H1 (cell line): ENCODE results near the gene KTN1. TPM values are rescaled to one million over a fixed set of nuclear protein-coding genes. Genes with fewer than 3 reads are reported as not detected.
A peak's percentile ranks its signal among the peaks of the same experiment; 100 is the strongest.

Experiments
- CTCF ChIA-PET: fragments of 300-600 bp; sonication (Branson Sonifier 250); formaldehyde crosslinking; loops from one replicate; lab custom pipeline; 2021; ENCODE audit not compliant: partially characterized antibody; lab: Charles Lee
- POLR2A ChIA-PET: fragments of 300-600 bp; sonication (Branson Sonifier 250); formaldehyde crosslinking; loops from one replicate; lab custom pipeline; 2021; ENCODE audit warnings: inconsistent platforms; ENCODE audit not compliant: partially characterized antibody; lab: Charles Lee
- DNase-seq, 2 experiments: peaks; one replicate each; pipeline versions ENCODE4 v3.0.0 to v3.0.0-alpha.2; 2010 to 2022; ENCODE audit warnings: low spot score in 2 of 2, low read depth in 1 of 2, mixed read lengths in 1 of 2
- FAIRE-seq: peaks from 2 replicates; lab custom pipeline; 2011; peaks lifted over from hg19 to GRCh38; lab: Jason Lieb, UNC
- H2AFZ ChIP-seq: 2 replicates; pipeline ENCODE4 v1.8.1; 2012; ENCODE audit warnings: low read length, inconsistent platforms
- H2AK5ac ChIP-seq: 2 replicates; pipeline ENCODE4 v1.6.1; 2013; ENCODE audit warnings: low read depth, low read length
- H2BK120ac ChIP-seq: replicated peaks from 2 replicates; pipeline ENCODE3; 2013; ENCODE audit warnings: low read depth, low read length, inconsistent platforms
- H2BK12ac ChIP-seq: 2 replicates; pipeline ENCODE4 v1.6.1; 2013; ENCODE audit warnings: low read depth, low read length
- H2BK15ac ChIP-seq: 2 replicates; pipeline ENCODE4 v1.6.1; 2013; ENCODE audit warnings: low read length
- H2BK20ac ChIP-seq: 2 replicates; pipeline ENCODE4 v1.6.1; 2013; ENCODE audit warnings: low read length
- H2BK5ac ChIP-seq: 2 replicates; pipeline ENCODE4 v1.6.1; 2013; ENCODE audit warnings: low read depth, low read length
- H3K14ac ChIP-seq: 2 replicates; pipeline ENCODE4 v1.6.1; 2013; ENCODE audit warnings: inconsistent platforms; ENCODE audit not compliant: insufficient read length
- H3K18ac ChIP-seq: 2 replicates; pipeline ENCODE4 v1.6.1; 2013; ENCODE audit warnings: low read length; ENCODE audit errors: extremely low read depth
- H3K23ac ChIP-seq: 2 replicates; pipeline ENCODE4 v1.6.1; 2013; ENCODE audit warnings: inconsistent platforms; ENCODE audit not compliant: insufficient read length
- H3K23me2 ChIP-seq: 2 replicates; pipeline ENCODE4 v1.6.1; 2013; ENCODE audit warnings: low read depth, low read length
- H3K27ac ChIP-seq: 2 replicates; pipeline ENCODE4 v1.6.1; 2011; ENCODE audit warnings: low read depth, low read length, inconsistent platforms
- H3K27me3 ChIP-seq, 4 experiments: replicated peaks in 1 of 4; 1 replicate in 1 of 4; 2 replicates in 3 of 4; pipeline versions ENCODE4 v1.6.1 to v1.8.1; 2011 to 2013; ENCODE audit warnings: low read length in 3 of 4, mild to moderate bottlenecking in 3 of 4, inconsistent platforms in 2 of 4, mixed read lengths in 2 of 4, moderate library complexity in 1 of 4; ENCODE audit not compliant: control insufficient read depth in 3 of 4, insufficient read depth in 3 of 4; ENCODE audit errors: extremely low read depth in 1 of 4
- H3K36me3 ChIP-seq, 4 experiments: 2 replicates each; pipeline versions ENCODE4 v1.6.1 to v1.8.1; 2011 to 2013; ENCODE audit warnings: mild to moderate bottlenecking in 4 of 4, low read length in 3 of 4, moderate library complexity in 2 of 4, control low read depth in 1 of 4, inconsistent platforms in 1 of 4; ENCODE audit not compliant: insufficient read depth in 4 of 4, control insufficient read depth in 2 of 4
- H3K4ac ChIP-seq: replicated peaks from 2 replicates; pipeline ENCODE3; 2013; ENCODE audit warnings: low read length, low read depth, mixed read lengths, inconsistent platforms; ENCODE audit not compliant: insufficient read length
- H3K4me1 ChIP-seq, 4 experiments: replicated peaks in 1 of 4; 1 replicate in 1 of 4; 2 replicates in 3 of 4; pipeline versions ENCODE4 v1.6.1 to v1.8.1; 2011 to 2013; ENCODE audit warnings: low read length in 3 of 4, inconsistent platforms in 2 of 4, mixed read lengths in 1 of 4; ENCODE audit not compliant: insufficient read depth in 4 of 4, control insufficient read depth in 3 of 4
- H3K4me2 ChIP-seq, 2 experiments: 2 replicates each; pipeline versions ENCODE4 v1.6.1 to v1.8.1; 2011 to 2013; ENCODE audit warnings: low read depth in 2 of 2, low read length in 2 of 2, control low read depth in 1 of 2, inconsistent platforms in 1 of 2, mild to moderate bottlenecking in 1 of 2; ENCODE audit not compliant: insufficient read depth in 1 of 2
- H3K4me3 ChIP-seq, 4 experiments: fragments of 200-600, 300-600 bp in 1 of 4; sonication (generic), shearing (Covaris generic), sonication (Bioruptor Twin) in 1 of 4; 2 replicates each; pipeline versions ENCODE4 v1.5.1 to v1.8.1; 2011 to 2016; ENCODE audit warnings: low read length in 4 of 4, low read depth in 3 of 4, control low read depth in 2 of 4, inconsistent platforms in 2 of 4, mild to moderate bottlenecking in 2 of 4, mixed read lengths in 1 of 4, moderate library complexity in 1 of 4; ENCODE audit not compliant: insufficient read depth in 2 of 4; ENCODE audit errors: extremely low read depth in 1 of 4
- H3K56ac ChIP-seq: replicated peaks from 2 replicates; pipeline ENCODE3; 2013; ENCODE audit warnings: low read depth, mild to moderate bottlenecking, mixed read lengths, low read length, inconsistent platforms; ENCODE audit not compliant: insufficient read length
- H3K79me1 ChIP-seq: 2 replicates; pipeline ENCODE4 v1.6.1; 2013; ENCODE audit warnings: low read depth, low read length, control low read depth
- H3K79me2 ChIP-seq, 2 experiments: 2 replicates each; pipeline versions ENCODE4 v1.6.1 to v1.8.1; 2012 to 2013; ENCODE audit warnings: low read length in 2 of 2, mild to moderate bottlenecking in 2 of 2, inconsistent platforms in 1 of 2; ENCODE audit not compliant: insufficient read depth in 2 of 2, control insufficient read depth in 1 of 2
- H3K9ac ChIP-seq, 4 experiments: replicated peaks in 1 of 4; 1 replicate in 1 of 4; 2 replicates in 3 of 4; pipeline versions ENCODE4 v1.6.1 to v1.8.1; 2011 to 2013; ENCODE audit warnings: low read depth in 3 of 4, low read length in 3 of 4, control low read depth in 2 of 4, mild to moderate bottlenecking in 2 of 4, moderate library complexity in 2 of 4, inconsistent platforms in 1 of 4; ENCODE audit errors: extremely low read depth in 1 of 4
- H3K9me3 ChIP-seq, 2 experiments: 2 replicates each; pipeline versions ENCODE4 v1.6.1 to v1.8.1; 2012 to 2013; ENCODE audit warnings: mild to moderate bottlenecking in 2 of 2, moderate library complexity in 2 of 2, control low read depth in 1 of 2, inconsistent platforms in 1 of 2, low read depth in 1 of 2, low read length in 1 of 2, mixed read lengths in 1 of 2; ENCODE audit not compliant: insufficient read depth in 2 of 2
- H4K20me1 ChIP-seq, 2 experiments: replicated peaks in 1 of 2; 2 replicates each; pipeline versions ENCODE3 to v1.8.1; 2011 to 2013; ENCODE audit warnings: inconsistent platforms in 2 of 2, low read length in 2 of 2, mild to moderate bottlenecking in 1 of 2; ENCODE audit not compliant: insufficient read depth in 2 of 2, control insufficient read depth in 1 of 2
- H4K5ac ChIP-seq: 2 replicates; pipeline ENCODE4 v1.6.1; 2013; ENCODE audit warnings: low read length, low read depth, mixed read lengths, inconsistent platforms; ENCODE audit not compliant: insufficient read length
- H4K8ac ChIP-seq: 2 replicates; pipeline ENCODE4 v1.8.0; 2013; ENCODE audit warnings: mild to moderate bottlenecking, moderate library complexity, low read length, inconsistent platforms; ENCODE audit not compliant: insufficient read depth; ENCODE audit errors: extremely low read depth
- H4K91ac ChIP-seq: replicated peaks from 2 replicates; pipeline ENCODE3; 2013; ENCODE audit warnings: low read length, mixed read lengths, inconsistent platforms; ENCODE audit not compliant: insufficient read length
- CEBPB ChIP-seq: IDR thresholded peaks from 2 replicates; pipeline ENCODE4 v1.6.1; 2012; ENCODE audit warnings: low read depth, low read length
- CTCF ChIP-seq, 3 experiments: IDR thresholded peaks; 1 replicate in 2 of 3; 2 replicates in 1 of 3; pipeline versions ENCODE4 v1.5.1 to v1.6.1; 2011; ENCODE audit warnings: low read length in 3 of 3, mild to moderate bottlenecking in 3 of 3, inconsistent platforms in 2 of 3, low read depth in 1 of 3, moderate library complexity in 1 of 3; ENCODE audit not compliant: insufficient read depth in 1 of 3; ENCODE audit errors: control extremely low read depth in 1 of 3
- GABPA ChIP-seq: IDR thresholded peaks from 2 replicates; pipeline ENCODE4 v1.6.1; 2011; ENCODE audit warnings: mild to moderate bottlenecking, low read length, moderate library complexity, borderline replicate concordance; ENCODE audit not compliant: insufficient read depth
- GTF2F1 ChIP-seq: IDR thresholded peaks from 2 replicates; pipeline ENCODE4 v1.6.1; 2012; ENCODE audit warnings: low read depth, low read length, improper control_type of control experiment, borderline replicate concordance
- MAX ChIP-seq: IDR thresholded peaks from 2 replicates; pipeline ENCODE4 v1.6.1; 2012; ENCODE audit warnings: inconsistent platforms
- POLR2A ChIP-seq, 2 experiments: IDR thresholded peaks; 1 replicate in 1 of 2; 2 replicates in 1 of 2; pipeline ENCODE4 v1.6.1; 2011; ENCODE audit warnings: low read depth in 2 of 2, low read length in 2 of 2, mild to moderate bottlenecking in 2 of 2; ENCODE audit errors: control extremely low read depth in 1 of 2
- RAD21 ChIP-seq, 2 experiments: IDR thresholded peaks in 1 of 2; conservative IDR thresholded peaks in 1 of 2; 2 replicates each; pipeline ENCODE4 v1.6.1; 2011; ENCODE audit warnings: low read depth in 2 of 2, low read length in 2 of 2, improper control_type of control experiment in 1 of 2, inconsistent platforms in 1 of 2, mild to moderate bottlenecking in 1 of 2, moderate library complexity in 1 of 2
- RNF2 ChIP-seq: fragments of 200-900, 300-1000 bp; sonication (generic); IDR thresholded peaks from 2 replicates; pipeline ENCODE4 v1.7.1; 2016; ENCODE audit warnings: borderline replicate concordance, low read depth, mild to moderate bottlenecking, antibody characterized with exemption, low read length; ENCODE audit not compliant: poor library complexity, severe bottlenecking; ENCODE audit errors: missing control alignments
- SP4 ChIP-seq: IDR thresholded peaks from 2 replicates; pipeline ENCODE4 v1.6.1; 2012; ENCODE audit warnings: low read length, inconsistent platforms
- SUZ12 ChIP-seq: fragments of 200-600 bp; sonication (generic); IDR thresholded peaks from 2 replicates; pipeline ENCODE4 v1.6.1; 2012; ENCODE audit warnings: mild to moderate bottlenecking, inconsistent platforms, low read length, moderate library complexity, mixed read lengths
- TCF12 ChIP-seq: IDR thresholded peaks from 2 replicates; pipeline ENCODE4 v1.6.1; 2011; ENCODE audit warnings: low read depth, mild to moderate bottlenecking, low read length
- WGBS, 2 experiments: shearing (Covaris generic) in 1 of 2; methylation state at CpG; one replicate each; pipeline versions ENCODE4 v1.1.6 to v1.1.7; 2013 to 2015; ENCODE audit warnings: low lambda C conversion rate in 2 of 2, mixed read lengths in 2 of 2, inconsistent platforms in 1 of 2, low coverage in 1 of 2, missing lambda C conversion rate in 1 of 2; ENCODE audit not compliant: insufficient replicate concordance in 2 of 2, insufficient coverage in 1 of 2, insufficient read length in 1 of 2; ENCODE audit errors: extremely low coverage in 1 of 2, missing lambda C conversion rate in 1 of 2; 5-methylcytosine and 5-hydroxymethylcytosine counted together
- polyA plus RNA-seq, 7 experiments: library from polyadenylated mRNA; depleted of rRNA in 3 of 7; stranded (reverse) in 5 of 7; unstranded in 2 of 7; fragments of >200 nt in 5 of 7; fragments of 200-250 nt in 2 of 7; gene quantifications; 1 replicate in 5 of 7; 2 replicates in 1 of 7; 4 replicates in 1 of 7; pipeline versions ENCODE4 v1.2.1 to v1.2.3, GENCODE V29; 2011 to 2013; ENCODE audit warnings: missing spikeins in 2 of 7, mixed read lengths in 2 of 7
- total RNA-seq: library from RNA; stranded (reverse); fragmentation: NEBNext Ultra II Directional; extraction: Animal tissue kit (Norgen Biotek cat#: 25700); gene quantifications from 2 replicates; pipeline ENCODE4 v1.2.1, GENCODE V29; 2021

KTN1 gene
- total and polyA plus RNA-seq, 2 of the 8 experiments (the other 6 are each of a cell fraction or from before 2014, with no cell fraction given), result 15.4 to 151 TPM

- Histone ChIP-seq H2BK20ac (no peak overlapping the region), H3K9ac (no peak overlapping the region), H3K79me2 (no peaks in the 10 kb centered on the region), H4K20me1 (no peaks in the 10 kb centered on the region), H2BK12ac (no peak overlapping the region), H3K4me2 (no peak overlapping the region), H3K9me3 (no peaks in the 10 kb centered on the region), H3K4ac (no peak overlapping the region), H2BK120ac (no peak overlapping the region), H2BK15ac (no peak overlapping the region), H3K14ac (no peak overlapping the region), H3K23me2 (no peaks in the 10 kb centered on the region), H2AK5ac (no peak overlapping the region), H3K18ac (no peak overlapping the region), H3K4me1 (no peaks in the 10 kb centered on the region), H3K56ac (no peak overlapping the region), H2BK5ac (no peak overlapping the region), H3K36me3 (no peaks in the 10 kb centered on the region; a peak in 1 of 8 replicates), H4K8ac (no peak overlapping the region), H3K27me3 (no peaks in the 10 kb centered on the region), H2AFZ (no peak overlapping the region), H4K5ac (no peak overlapping the region), H4K91ac (no peak overlapping the region), H3K27ac (no peak overlapping the region), H3K4me3 (no peak overlapping the region), H3K79me1 (no peaks in the 10 kb centered on the region), H3K23ac (no peak overlapping the region)
- 92% methylated on average over 6 of the region's 6 CpGs; no CpG with 5 or more reads in 1 of the 2 experiments for WGBS, 2 experiments
- CTCF ChIA-PET, result interaction anchor here (0.6 to 3.5 kb wide), 13 partner anchors 9 to 781 kb away, joined by 3 to 16 read pairs (median 3); no protein-coding TSS in a partner anchor
- POLR2A ChIA-PET, result no interaction called here
- FAIRE-seq, result no peak
- no peak for DNase-seq
- TF ChIP-seq SUZ12 (no peak), GABPA (no peak), RNF2 (no peak), GTF2F1 (no peak), CTCF (IDR thresholded peaks at IDR 0.05; ENCODE audit: control extremely low read depth in 1 of 3, insufficient read depth in 1 of 3, low read depth in 1 of 3, low read length in 3 of 3) (peak in 2 of 3 experiments; percentile 39 to 57; a peak in 2 of 4 replicates), MAX (no peak), POLR2A (IDR thresholded peaks at IDR 0.05; ENCODE audit: control extremely low read depth in 1 of 2, low read depth in 2 of 2, low read length in 2 of 2) (no peak), CEBPB (no peak), SP4 (no peak), RAD21 (IDR thresholded peaks at IDR 0.05 in 1 of 2, conservative IDR thresholded peaks at IDR 0.05 in 1 of 2; ENCODE audit: low read depth in 2 of 2, low read length in 2 of 2) (peak; percentile 77 to 80), TCF12 (no peak)
Measured at GRCh38 chr14:55707365-55707804, 127.4 kb downstream of the KTN1 start.
